NCI-H1436 (cell line): ENCODE results near the gene HPS4.
A peak's percentile ranks its signal among the peaks of the same experiment; 100 is the strongest.

ENCODE experiments used
- DNase-seq: peaks from one replicate; lab custom pipeline; 2025; lab: John Stamatoyannopoulos, UW

The HPS4 gene

DNA sequence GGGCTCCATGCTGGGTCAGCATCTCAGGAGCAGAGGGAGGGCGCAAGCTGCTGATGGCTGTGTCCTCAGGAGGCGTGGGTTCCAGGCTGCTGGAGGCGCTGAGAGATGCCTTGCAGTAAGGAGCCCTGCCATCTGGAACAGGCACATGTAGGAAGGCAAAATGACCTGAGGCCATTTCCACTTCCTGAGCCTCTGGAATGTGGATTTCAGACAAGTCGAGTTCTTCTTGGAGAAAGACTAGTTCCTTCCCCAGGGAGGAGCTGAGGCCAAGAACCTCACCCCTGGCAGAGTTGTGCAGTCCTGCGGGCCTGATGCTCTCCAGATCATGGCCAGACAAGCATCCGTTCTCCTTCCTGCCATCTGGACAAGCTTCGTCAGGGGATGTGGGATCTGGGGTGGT is 19.3 kb downstream of the HPS4 start:
- DNase-seq: no peak

DNA sequence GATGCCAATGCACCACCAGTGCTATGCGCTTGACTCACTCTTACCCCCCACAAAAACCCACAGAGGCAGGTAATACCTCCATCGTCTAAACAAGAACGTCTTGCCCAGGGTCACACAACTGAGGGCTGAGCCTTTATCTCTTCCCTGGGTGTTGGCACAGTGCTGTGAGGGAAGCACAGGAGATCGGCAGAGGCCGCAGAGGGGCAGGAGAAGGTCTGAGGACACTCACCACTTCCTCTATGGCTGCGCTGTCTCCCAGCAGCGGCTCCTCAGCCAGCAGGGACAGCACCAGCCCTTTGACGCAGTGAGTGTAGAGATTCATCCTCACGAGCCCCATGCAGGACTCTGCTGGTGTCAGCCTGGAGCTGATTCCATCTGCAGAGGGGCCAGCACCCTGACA is 19.9 kb downstream of the HPS4 start:
- no peak for DNase-seq

DNA sequence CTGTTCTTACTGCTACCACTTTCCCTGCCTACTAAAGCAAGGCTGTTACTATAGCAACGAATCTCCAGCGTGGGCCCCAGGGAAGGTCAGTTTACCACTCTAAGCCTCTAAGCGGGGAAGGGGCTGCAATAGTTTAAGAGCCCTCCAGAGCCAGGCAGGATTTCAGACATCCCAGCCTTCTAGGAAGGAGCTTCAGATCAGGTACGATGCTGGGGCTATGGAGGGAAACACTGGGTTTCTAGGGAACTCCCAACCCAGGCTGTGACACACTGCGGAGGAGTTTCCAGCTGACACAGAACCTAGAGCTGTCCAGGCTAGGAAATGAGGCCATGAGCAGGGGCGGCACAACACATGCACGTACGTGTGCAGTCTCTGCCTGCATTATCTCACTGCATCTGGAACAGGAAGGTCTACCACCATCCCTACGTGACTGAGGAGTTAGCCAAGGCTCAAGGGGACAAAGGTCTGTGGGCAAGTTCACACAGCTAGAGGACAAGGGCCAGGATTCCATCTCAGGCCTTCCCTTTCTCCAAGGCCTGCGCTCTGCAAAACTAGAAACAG is 20.4 kb downstream of the HPS4 start:
- no peak for DNase-seq

DNA sequence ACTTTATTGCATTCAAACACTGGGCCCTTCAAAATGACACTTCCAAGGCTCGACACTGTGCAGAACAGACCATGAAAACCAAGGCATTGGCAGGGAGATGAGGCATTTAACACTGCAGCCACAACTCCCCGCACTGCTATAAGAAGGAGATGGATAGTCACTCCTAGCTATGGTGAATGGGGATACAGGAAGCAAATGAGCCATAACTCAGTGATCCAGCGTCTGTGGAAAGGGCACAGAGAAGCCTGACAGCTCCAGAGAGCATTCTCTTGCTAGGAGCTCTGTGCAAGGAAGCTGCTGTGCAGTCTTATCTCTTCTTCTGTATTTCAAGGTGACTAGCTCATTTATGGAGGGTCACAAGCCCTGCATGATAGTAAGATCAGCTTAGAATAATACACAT is 20.9 kb downstream of the HPS4 start:
- DNase-seq: no peak

DNA sequence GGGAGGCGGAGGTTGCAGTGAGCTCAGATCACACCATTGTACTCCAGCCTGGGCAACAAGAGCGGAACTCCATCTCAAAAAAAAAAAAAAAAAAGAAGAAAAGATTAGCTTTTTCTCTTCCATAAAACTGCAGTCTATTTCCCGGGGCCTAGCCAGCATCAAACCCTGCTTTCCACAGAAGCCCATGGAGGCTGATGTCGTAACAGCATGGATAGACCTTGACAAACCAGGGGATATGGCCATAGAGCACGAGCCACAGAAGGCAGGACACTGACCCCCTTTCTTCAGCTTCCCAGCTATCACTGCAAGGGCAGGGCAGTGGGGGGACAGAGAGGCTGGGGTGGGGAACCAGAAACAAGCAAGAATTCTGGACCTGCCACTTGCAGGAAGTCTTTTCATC is 21.5 kb downstream of the HPS4 start:
- no peak for DNase-seq

- DNase-seq: peak; percentile 29
Measured at GRCh38 chr22:26461188-26461810, 22.3 kb downstream of the HPS4 start.

DNA sequence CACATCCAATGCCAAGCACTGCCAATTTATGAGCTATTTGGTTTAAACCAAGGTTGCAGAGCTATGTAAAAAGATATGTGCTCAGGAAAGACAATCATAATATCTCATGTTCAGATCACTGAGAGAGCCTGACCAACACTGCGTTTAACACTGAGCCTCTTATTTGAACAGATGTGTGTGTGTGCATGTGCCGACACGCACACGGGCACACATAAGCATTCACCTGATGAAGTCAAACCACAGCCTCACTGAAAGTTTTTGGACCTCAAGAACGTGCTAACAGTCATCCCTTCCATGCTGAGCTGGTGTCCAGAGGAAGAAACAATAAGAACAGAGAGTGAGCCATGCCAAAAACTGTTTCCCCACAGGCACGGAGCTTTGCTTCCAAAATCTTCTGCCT is 23.4 kb downstream of the HPS4 start:
- no peak for DNase-seq

DNA sequence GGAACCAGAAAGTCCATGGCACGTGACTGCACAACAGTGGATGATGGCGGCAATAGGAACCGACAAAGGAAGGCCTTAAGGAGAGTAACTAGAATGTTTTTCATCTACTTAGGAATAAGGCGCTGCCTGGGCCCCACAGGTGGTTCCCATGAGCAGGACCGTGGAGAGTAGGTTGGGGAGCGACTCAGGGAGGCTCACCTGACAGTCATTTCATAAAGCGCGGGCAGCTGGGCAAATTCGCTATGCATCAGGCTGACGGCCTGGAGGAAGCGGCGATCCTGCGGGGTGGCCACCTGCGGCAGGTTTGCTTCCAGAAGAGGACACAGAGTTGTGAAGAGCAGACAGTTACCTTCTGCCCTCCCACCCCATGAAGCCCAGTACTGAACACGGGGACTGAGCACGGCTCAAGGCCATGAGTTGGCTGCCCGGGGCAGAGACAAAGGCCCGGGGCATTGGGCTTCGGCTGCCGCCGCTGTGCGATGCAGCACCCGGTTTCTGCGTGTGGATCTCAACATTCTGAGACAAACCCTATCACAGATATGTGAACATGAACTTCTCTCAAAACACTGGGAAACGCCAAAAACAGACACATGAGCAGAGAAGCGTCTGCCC is 25.8 kb downstream of the HPS4 start:
- no peak for DNase-seq

DNA sequence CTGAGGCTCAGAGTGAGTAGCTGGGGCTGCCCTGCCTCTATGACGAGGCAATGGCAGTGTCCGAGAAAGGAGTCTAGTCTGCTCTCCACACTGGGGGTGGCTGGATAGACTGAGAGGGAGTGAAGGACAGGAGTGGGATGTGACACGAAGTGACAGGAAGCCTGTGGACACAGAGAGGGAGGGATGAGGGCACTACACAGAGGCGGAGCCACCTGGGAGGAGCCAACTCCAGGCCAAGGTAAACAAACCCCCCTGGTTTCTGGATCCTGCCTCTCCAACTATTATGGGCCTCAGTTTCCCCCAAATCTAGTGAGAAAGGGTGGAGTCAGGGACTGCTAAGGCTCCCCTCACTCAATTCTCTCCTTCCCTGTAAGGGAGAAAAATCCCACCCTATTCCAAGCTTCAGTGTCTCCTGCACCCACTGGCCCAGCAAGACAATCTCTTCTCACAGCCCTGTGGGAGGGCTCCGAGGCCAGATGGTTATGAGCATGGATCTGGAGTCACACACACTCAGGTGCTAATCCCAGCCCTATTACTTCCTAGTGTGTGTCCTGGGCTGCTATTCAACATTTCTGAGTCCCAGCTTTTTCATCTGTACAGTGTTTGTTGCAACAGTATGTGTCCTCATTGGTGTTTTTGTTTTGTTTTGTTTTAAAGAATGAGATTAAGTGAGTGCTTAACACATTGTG is 29.6 kb downstream of the HPS4 start:
- no peak for DNase-seq

GRCh38 chr22:26453216-26453615 is 30.4 kb downstream of the HPS4 start:
- no peak for DNase-seq

DNA sequence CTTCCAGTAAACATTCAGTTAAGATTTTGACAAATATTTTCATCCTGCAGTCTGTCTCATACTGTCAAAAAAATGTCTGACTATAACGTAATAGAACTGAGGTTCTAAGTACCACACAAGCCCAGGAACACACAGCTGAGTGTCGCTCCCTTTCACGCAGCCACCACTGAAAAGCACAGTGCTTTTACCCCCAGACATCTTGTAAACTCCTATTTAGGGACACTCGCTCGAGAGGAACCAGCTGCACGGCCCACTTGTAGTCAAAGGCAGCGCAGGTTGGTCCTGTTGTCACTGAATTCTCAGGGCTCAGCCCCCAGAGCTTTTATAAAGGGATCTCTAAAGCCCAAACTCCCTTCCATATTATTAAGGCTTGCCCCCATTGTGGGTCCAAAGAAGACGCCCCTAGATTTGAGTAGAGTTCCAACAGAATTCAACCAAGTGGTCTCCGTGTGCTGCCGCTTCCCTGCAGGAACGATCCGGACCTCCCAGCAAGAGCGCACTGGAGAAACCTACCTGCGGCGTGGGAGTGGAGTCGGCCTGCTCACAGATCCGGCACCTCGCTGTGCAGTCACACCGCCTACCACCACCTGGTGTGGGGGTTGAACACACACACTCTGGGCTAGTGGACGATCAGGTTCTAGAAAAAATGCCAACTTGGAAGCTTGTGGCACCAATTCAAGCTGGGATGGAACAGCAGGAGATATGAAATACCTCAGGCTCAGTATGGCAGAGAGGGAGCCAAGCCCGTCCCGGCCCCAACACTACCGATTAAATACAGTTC is 31.2 kb downstream of the HPS4 start:
- no peak for DNase-seq

- no peak for DNase-seq
Measured at GRCh38 chr22:26450453-26451185, 33.0 kb downstream of the HPS4 start.

DNA sequence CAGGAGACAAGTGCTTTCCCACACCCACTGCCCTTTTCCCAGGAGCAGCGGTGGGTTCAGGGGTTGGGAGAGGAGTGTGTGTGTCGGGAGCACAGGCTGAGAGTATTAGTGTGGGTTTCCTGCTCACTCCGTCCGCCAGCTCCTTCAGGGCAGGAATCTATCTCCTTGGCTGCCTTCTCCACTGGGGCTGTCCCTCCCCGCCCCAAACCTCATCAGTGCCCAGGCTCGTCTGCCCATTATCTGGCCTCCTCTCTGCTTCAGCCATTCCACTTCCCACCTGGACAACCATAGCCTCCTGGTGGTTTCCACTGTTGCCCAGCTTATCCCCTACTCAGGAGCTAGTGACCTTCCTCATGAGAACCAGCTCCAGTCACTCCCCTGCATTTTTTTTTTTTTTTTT is 34.6 kb downstream of the HPS4 start:
- no peak for DNase-seq

- DNase-seq: no peak
Measured at GRCh38 chr22:26448334-26448733, 35.2 kb downstream of the HPS4 start.

- DNase-seq: no peak
Measured at GRCh38 chr22:26447584-26448329, 35.8 kb downstream of the HPS4 start.

DNA sequence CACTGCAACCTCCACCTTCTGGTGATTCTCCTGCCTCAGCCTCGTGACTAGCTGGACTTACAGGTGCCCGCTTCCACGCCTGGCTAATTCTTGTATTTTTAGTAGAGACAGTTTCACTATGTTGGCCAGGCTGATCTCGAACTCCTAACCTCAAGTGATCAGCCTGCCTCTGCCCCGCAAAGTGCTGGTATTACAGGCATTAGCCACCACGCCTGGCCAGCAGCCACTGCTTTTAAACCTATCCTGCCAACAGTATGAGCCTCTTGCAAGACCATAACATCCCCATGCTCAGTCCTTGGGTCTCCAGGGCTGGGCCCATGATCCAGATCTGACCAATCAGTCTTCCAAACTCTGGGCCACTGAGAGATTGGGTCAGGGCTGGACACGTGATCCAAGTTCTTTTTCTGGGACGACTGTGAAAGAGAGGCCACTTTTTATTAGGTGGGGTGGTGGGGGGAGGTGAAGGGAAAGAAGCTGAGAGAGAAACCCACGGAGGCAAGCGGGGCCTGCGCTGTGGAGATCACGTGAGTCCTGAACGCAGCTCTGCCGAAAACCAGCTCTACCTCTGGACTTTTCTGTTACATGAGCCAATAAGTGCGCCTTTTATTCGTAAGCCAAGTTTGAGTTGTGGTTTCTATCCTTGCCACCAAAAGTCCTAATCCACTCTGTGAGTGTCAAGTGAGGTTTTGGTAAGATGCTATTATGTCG is 36.6 kb downstream of the HPS4 start:
- no peak for DNase-seq

- DNase-seq: no peak
Measured at GRCh38 chr22:26445577-26446275, 37.9 kb downstream of the HPS4 start.

DNA sequence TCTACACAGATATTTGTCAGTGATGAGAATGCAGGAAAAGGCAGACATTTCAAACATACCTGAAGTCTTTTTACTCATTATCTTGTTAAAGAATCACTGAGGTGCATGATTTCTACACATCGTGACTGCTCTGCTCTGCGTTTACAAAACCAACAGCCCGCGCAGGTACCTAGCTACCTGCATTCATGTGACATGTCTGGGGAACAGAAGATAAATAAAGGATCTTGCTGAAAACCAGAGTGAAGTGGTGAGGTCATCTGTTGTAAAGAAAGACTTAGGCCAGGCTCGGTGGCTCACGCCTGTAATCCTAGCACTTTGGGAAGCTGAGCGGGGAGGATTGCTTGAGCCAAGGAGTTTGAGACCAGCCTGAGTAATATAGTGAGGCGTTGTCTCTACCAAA is 38.8 kb downstream of the HPS4 start:
- no peak for DNase-seq

GRCh38 chr22:26443901-26444690 is 39.5 kb downstream of the HPS4 start:
- DNase-seq: no peak
